Activated T-helper 1 cell treated with anti-CD3 and anti-CD28 coated beads, Interleukin-2, amount 50 U/mL, for 16 hours (primary cell): ENCODE data around the gene CSH2.
A peak's percentile ranks its signal among the peaks of the same experiment; 100 is the strongest.

ENCODE experiments used
- DNase-seq, 2 donors: peaks; one replicate each; pipeline ENCODE4 v3.0.0-alpha.2; 2020; ENCODE audit warnings: low read depth in 1 of 2, low spot score in 1 of 2

The CSH2 gene

DNA sequence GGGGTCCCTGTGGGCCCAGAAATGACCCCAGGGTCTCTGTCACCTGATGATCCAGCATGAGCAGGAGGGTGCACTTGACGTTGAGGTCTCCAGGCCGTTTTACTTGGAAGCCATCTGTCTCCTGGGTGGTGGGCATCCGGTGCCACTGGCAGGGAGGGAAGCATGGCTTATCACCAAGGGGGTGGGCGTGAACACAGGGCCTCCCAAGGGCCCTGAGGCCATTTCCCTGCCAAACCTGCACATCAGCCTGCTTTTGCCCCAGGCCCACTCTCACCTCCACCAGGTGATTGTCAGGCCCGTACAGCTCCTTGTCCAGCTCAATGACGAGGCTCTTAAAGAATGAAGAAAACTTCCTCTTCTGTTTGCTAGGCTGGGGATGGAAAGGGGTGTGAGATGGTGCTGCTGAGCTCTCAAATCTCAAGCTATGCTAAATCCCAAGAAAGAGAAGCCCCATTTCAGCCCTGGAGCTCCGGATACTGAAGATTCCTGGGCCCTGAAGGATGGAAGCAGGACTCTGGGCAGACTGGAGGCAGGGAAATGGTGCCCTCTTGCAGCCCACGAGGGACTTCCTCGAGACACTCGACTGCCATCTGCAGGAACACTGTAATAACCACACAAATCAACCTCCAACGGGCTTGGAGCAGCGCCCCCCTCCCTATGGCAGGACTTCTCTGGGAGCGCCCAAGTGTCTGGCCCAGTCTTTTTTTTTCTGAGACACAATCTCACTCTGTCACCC, 38.9 kb downstream of the CSH2 start:
- DNase-seq: peak in 1 of 2 donors; percentile 56

DNA sequence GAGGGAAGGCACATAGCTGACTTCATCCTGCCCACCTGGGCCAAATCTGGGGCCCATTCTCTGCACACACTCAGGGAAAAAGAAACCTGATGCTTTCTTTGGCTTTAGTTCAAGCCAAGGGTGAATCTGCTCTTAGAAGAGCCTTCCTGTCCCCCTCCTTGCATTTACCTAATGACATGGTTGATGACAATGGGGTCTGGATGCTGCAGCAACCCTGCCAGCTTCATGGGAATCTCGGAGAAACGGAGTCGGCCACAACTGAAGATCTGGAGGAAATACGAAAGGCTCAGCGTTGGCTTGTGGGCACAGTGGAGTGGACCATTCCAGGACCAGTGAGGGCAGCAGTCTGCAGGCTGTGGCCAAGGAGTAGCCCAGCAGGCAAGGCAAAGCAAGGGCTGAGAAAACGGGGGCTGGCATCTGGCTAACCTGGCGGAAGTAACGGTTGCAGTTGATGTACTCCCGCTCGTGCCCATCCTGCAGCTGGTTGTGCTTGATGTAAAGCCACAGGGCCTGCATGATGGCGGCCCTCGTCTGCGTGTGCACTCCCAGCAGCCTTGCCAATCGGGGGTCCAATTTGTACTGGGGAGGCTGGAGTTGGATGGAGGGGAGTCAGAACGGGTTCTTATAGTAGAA, 39.6 kb downstream of the CSH2 start:
- DNase-seq: no peak

DNA sequence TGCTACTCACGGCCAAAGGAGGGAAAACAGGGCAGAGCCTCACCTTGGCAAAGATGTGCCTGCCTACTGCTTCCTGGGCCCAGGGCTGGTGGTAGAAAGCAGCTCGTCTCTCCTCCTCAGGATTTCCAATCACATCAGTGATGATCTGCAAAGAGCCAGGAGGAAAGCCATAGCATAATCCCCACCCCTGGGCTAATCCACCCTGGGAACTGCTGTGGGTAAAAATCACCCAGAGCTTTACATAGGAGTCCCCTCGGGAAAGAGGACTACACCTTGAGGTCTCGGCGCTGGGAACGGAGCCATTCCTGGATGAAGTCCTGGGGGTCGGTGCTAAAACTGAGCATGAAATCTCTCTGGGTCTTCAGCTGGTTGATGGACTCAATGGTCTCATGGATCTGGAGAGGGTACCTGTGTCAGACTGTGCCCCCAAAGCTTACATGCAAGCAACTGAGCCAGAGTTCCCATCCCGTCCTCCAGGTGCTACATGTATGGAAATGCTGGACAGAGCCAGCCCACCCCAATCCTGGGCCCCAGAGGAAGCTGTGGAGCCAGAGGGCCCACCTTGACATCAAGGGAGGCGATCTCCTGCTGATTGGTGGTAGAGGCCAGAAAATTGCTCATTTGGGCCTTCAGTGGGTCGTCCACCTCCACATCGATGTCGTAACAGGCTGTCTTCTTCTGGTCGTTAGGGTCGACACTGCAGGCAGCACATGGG, 40.3 kb downstream of the CSH2 start:
- no peak for DNase-seq

DNA sequence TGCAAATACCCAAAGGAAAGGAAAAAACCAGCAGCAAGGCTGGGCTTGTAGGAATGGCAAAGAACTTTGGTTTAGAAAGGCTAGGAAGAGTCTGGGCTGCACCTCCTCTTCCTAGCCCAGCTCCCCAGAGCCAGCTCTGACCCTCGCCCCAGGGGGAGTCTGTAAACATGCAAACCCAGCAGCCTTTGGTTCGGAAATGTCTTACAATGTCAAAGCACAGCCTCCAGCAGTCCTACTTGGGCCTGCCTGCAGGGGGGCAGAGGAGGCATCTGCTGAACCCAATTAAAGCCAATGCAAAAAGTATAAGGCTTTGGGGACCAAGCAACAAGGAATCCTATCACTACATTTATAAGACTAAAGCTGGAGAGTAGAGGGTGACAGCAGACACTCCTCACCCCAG, 41.0 kb downstream of the CSH2 start:
- no peak for DNase-seq

DNA sequence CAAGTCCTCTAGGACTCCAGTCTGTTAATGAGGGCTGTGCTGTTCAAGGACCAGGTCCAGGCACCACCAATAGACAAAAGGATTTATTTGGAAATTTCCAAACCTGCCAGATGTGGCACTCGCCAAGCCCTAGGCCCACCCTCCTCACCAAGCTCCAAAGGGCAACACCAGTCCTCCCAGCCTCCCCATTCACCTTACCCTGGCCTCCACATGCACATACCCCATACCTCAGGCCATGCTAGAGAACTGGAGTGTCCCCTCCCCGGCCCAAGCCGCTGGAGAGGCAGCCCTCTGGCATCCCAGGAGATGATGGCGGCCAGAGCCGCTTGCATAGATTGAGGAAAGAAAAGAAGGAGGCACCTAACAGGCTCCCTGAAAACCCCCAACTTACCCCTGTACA, 41.5 kb downstream of the CSH2 start:
- DNase-seq: no peak

DNA sequence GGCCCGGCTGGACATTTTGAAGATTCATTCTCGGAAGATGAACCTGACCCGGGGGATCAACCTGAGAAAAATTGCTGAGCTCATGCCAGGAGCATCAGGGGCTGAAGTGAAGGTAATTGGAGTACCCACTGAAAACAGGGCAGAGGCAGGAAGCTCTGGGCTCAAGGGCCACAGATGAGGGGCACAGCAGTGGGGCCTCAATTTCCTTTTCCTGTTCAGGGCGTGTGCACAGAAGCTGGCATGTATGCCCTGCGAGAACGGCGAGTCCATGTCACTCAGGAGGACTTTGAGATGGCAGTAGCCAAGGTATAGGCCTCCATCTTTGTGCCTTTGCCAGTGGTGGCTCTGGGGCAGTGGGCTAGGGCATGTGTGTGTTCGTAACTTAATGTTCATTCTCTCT, 42.0 kb downstream of the CSH2 start:
- DNase-seq: no peak

DNA sequence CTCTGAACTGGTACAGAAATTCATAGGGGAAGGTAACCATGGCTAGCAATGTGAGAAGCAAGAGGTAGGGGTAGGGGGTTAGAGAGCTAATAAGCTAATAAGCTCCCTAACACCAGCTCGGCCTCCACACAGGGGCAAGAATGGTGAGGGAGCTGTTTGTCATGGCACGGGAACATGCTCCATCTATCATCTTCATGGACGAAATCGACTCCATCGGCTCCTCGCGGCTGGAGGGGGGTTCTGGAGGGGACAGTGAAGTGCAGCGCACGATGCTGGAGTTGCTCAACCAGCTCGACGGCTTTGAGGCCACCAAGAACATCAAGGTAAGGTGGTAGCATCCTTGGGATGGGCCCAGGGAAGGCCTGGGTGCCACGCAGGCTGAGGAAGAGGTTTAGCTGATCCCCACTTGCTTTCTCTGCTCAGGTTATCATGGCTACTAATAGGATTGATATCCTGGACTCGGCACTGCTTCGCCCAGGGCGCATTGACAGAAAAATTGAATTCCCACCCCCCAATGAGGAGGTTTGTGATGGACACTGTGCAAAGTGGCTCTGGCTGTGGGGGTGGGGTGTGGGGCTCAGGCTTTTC, 42.5 kb downstream of the CSH2 start:
- no peak for DNase-seq

DNA sequence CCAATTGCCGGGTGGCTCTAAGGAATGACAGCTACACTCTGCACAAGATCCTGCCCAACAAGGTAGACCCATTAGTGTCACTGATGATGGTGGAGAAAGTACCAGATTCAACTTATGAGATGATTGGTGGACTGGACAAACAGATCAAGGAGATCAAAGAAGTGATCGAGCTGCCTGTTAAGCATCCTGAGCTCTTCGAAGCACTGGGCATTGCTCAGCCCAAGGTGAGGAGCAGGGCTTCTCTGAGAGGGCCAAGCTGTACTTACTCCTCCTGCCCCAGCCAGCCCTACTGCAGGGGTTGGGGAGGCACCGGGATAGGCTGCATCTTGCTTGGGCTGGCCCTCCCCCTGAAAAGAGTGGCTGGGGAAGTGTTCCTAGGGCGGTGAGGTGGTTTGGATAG, 43.2 kb downstream of the CSH2 start:
- no peak for DNase-seq

DNA sequence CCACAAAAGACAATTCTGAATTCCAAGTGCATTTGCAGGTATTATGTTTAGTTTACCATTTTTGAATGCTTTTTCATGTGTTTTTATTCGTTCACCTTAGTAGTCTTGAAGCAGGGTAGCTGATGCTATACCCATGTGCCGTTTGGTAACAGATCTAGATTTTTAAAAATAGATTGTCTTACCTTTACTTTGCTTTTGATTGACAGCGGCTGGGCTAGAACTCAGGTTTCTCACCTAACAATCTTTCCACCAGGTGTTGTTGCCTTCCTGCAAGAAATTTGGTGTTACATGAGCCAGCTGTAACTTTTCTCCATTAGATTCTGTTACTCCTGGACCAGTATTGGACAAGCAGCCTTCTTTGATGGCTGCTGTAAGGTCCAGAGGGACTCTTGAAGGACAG, 44.5 kb downstream of the CSH2 start:
- DNase-seq: no peak

DNA sequence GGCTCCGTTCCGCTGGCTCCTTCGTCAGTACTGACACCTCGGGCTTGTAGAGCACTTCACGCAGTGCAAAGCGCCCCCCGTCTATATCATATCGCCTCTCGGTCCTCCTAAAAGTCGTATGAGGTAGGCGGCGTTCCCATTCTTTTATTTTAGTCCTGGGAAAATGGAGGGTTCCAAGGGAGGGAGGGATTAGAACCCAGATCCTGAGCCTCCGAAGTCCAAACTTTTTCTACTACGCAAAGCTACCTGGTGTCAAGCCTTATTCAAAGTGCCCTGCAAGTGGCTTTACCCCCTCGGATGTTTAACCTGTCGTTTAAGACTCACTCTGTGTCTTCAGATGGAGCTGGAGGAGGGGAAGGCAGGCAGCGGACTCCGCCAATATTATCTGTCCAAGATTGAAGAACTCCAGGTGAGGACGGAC, 45.7 kb downstream of the CSH2 start:
- DNase-seq: no peak

DNA sequence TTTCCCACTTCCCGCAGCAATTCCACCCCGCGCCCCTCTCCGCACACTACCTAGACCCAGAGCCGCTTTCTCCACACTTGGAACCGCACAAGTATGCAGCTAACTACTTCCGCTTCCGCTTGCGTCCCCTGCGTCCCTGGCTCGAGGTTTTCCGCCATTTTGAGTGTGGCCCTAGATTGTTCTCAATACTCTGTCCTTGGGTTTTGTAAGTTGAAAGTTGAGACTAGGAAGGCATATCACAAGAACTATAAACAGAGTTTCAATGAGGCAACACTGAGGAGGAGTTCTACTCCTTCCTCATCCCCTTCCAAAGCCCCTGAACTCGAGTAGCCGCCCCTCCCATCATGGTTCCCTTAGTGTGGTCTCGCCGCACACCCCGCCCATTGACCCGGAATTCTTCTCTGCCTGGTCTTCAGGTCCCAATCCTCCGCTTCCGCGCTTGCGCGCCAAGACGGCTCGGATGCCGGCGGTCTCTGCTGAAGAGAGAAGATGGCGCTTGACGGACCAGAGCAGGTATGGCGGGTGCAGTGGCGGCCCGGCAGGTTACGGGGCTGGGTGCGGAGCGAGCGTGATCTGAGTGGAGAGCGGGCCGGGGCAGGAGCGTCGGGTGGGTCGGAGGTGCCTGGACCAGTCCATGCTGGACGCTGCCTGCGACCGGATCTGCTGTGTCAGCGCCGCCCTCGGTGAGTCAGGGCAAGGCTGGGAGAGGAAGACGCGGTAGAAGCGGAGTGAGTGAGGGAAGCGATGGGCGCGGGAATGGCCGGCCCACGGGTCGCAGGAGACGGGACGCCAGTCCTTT, 46.3 kb downstream of the CSH2 start, which contains the start of the genes FTSJ3 and PSMC5:
FTSJ3 (minus strand) TSS at position 662 of the 799 bp plus-strand sequence. CDS start 761 bp downstream, outside the sequence.
PSMC5 (plus strand) TSS at position 430 of the 799 bp plus-strand sequence; CDS start at position 490, 60 bp downstream.
- DNase-seq: peak; percentile 93 to 95

DNA sequence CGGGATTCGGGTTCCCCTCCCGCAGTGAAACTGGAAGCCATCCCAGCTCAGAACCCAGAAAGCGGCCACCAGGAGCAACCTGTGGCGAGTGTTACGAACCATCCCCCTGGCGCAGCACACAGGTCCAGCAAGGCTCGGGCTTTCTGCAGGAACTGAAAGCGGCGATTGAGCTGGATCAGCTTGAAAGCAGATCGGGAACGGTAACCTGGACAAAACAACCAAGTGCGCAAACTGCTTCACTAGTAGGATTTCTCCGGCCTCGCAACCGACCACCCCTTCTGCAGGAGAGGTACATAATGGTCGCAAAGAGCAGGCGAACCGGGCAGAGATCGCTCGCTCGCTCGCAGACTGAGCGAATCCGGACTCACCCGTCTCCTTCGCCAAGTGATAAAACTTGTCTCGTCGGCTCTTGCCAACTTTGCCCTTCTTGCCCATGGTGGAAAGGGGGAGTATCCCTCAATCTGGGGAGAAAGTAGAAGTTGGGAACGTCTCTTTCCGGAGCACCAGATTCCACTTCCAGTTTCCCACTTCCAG, 46.9 kb downstream of the CSH2 start:
- DNase-seq: no peak

DNA sequence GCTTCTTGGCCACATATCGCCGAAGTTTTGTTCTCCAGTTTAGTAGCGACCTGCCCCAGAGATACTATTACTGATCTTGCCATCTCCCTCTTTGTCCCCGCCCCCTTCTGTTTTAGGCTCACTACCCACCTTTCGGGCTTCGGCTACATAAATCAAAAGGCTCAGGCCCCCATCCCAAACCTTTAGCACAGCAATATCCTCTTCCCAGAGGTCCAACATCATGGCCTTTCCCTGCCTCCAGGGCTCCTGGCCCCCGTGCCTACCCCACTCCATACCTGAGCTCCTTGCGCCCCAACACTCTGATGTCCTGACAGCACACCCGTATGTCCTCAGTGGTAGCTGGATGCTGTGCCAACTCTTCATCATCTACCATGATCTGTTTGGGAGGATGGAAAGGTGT, 49.1 kb downstream of the CSH2 start:
- DNase-seq: no peak

DNA sequence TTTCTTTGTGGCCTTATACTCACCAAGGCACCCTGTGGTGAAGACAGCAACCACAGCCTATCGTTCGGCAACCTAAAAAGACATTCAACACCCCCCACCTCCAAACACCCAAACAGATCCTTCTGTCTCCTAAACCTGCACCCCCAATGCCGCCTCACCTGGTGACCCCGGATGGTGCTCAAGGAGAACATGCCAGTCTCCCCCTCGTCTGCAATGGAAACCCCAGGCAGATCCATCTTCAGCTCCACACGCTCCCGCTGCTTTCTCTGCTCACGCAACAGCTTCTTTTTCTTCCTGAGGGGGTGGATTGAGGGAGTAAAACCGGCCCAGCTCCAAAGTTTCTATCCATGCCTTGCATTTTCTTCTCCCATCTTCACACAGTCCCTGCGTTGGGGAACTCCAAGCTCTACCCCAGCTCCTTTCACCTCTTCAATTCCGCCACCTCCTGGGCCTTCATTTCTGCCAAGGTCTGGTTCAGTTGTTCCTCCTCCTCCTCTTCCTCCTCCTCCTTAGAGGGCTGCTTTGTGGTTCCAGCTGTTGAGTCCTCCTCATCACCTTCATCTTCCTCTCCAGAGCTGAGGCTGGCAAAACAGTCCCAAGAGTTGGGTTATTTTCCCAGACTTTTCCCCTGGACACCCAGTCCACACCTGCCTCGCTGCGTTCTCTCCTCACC, 49.7 kb downstream of the CSH2 start:
- DNase-seq: no peak

DNA sequence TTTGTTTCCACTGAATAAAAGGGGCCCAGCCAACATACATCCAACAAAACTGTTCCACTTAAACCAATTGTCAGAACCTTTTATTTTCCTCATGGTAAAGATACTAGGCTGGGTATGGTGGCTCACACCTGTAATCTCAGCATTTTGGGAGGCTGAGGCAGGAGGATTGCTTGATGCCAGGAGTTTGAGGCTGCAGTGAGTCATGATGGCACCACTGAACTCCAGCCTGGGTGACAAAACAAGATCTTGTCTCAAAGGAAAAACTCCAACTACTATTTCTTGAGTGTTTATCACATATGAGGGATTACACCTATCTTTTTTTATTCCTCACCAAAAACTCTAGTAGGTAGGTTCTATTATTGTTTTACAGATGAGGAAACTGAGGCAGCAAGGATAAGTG, 50.9 kb downstream of the CSH2 start:
- no peak for DNase-seq
